Effector CD4-positive, alpha-beta T cell (primary cell): ENCODE results near the gene ATP6V0E2.

Experiments used
- DNase-seq: peaks from one replicate; pipeline ENCODE4 v3.0.0-alpha.2; 2020

Gene ATP6V0E2

GRCh38 chr7:149864023-149864422 lies 9.7 kb upstream of the ATP6V0E2 start:
- no peak for DNase-seq

- DNase-seq: no peak
Observed at GRCh38 chr7:149864751-149865150, 9.0 kb upstream of the ATP6V0E2 start.

GRCh38 chr7:149865437-149865836 lies 8.3 kb upstream of the ATP6V0E2 start:
- DNase-seq: peak; percentile 51

- no peak for DNase-seq
Observed at GRCh38 chr7:149866139-149866778, 7.5 kb upstream of the ATP6V0E2 start.

GRCh38 chr7:149866779-149867447 lies 6.9 kb upstream of the ATP6V0E2 start:
- DNase-seq: no peak

- DNase-seq: no peak
Observed at GRCh38 chr7:149867762-149868622, 5.8 kb upstream of the ATP6V0E2 start.

- no peak for DNase-seq
Observed at GRCh38 chr7:149868623-149869290, 5.0 kb upstream of the ATP6V0E2 start.

- DNase-seq: no peak
Observed at GRCh38 chr7:149869291-149869650, 4.5 kb upstream of the ATP6V0E2 start.

- peak; percentile 42 for DNase-seq
Observed at GRCh38 chr7:149869867-149870266, 3.9 kb upstream of the ATP6V0E2 start.

GRCh38 chr7:149870274-149870673 lies 3.5 kb upstream of the ATP6V0E2 start:
- DNase-seq: no peak

- DNase-seq: no peak
Observed at GRCh38 chr7:149870701-149871483, 2.9 kb upstream of the ATP6V0E2 start.

GRCh38 chr7:149871576-149871975 lies 2.2 kb upstream of the ATP6V0E2 start:
- DNase-seq: no peak

GRCh38 chr7:149872419-149873073 lies 1.2 kb upstream of the ATP6V0E2 start:
- DNase-seq: no peak

- no peak for DNase-seq
Observed at GRCh38 chr7:149873970-149874643, 338 bp downstream of the ATP6V0E2 start.

- no peak for DNase-seq
Observed at GRCh38 chr7:149874644-149875028, 867 bp downstream of the ATP6V0E2 start.

GRCh38 chr7:149875396-149875795 lies 1.6 kb downstream of the ATP6V0E2 start:
- no peak for DNase-seq

- no peak for DNase-seq
Observed at GRCh38 chr7:149877890-149878522, 4.2 kb downstream of the ATP6V0E2 start.

- DNase-seq: no peak
Observed at GRCh38 chr7:149878523-149878921, 4.8 kb downstream of the ATP6V0E2 start.

- DNase-seq: no peak
Observed at GRCh38 chr7:149879271-149879743, 5.5 kb downstream of the ATP6V0E2 start.
